Kidney glomerular epithelial cell (primary cell): Measurements from ENCODE around the gene MEIS2.
A peak's percentile ranks its signal among the peaks of the same experiment; 100 is the strongest.

ENCODE experiments used
- DNase-seq: peaks from one replicate; lab custom pipeline; 2025; lab: John Stamatoyannopoulos, UW

The MEIS2 gene

GRCh38 chr15:36965570-36966342, 134.6 kb downstream of the MEIS2 start:
- peak; percentile 73 for DNase-seq

- DNase-seq: no peak
These were observed 135.7 kb downstream of the MEIS2 start for GRCh38 chr15:36964626-36965025.

- peak; percentile 60 for DNase-seq
These were observed 138.4 kb downstream of the MEIS2 start for GRCh38 chr15:36961956-36962355.

GRCh38 chr15:36960947-36961227, 139.5 kb downstream of the MEIS2 start:
- no peak for DNase-seq

GRCh38 chr15:36960179-36960946, 140.0 kb downstream of the MEIS2 start:
- DNase-seq: no peak

- no peak for DNase-seq
These were observed 140.6 kb downstream of the MEIS2 start for GRCh38 chr15:36959746-36960145.

GRCh38 chr15:36958606-36959005, 141.7 kb downstream of the MEIS2 start:
- no peak for DNase-seq

- DNase-seq: peak; percentile 10
These were observed 145.9 kb downstream of the MEIS2 start for GRCh38 chr15:36954486-36954885.

- no peak for DNase-seq
These were observed 147.0 kb downstream of the MEIS2 start for GRCh38 chr15:36953346-36953745.

- DNase-seq: peak; percentile 90
These were observed 148.6 kb downstream of the MEIS2 start for GRCh38 chr15:36951731-36952247.

GRCh38 chr15:36950371-36950770, 150.0 kb downstream of the MEIS2 start:
- no peak for DNase-seq

GRCh38 chr15:36948982-36949381, 151.4 kb downstream of the MEIS2 start:
- no peak for DNase-seq

GRCh38 chr15:36947035-36947719, 153.2 kb downstream of the MEIS2 start:
- no peak for DNase-seq

- DNase-seq: no peak
These were observed 155.9 kb downstream of the MEIS2 start for GRCh38 chr15:36944442-36944841.

- DNase-seq: no peak
These were observed 156.6 kb downstream of the MEIS2 start for GRCh38 chr15:36943508-36944361.

- DNase-seq: no peak
These were observed 158.0 kb downstream of the MEIS2 start for GRCh38 chr15:36942248-36942827.

- DNase-seq: no peak
These were observed 158.6 kb downstream of the MEIS2 start for GRCh38 chr15:36941798-36942197.

GRCh38 chr15:36940636-36941260, 159.6 kb downstream of the MEIS2 start:
- DNase-seq: peak; percentile 59

- no peak for DNase-seq
These were observed 160.1 kb downstream of the MEIS2 start for GRCh38 chr15:36940219-36940618.

- no peak for DNase-seq
These were observed 161.6 kb downstream of the MEIS2 start for GRCh38 chr15:36938764-36939163.

- DNase-seq: no peak
These were observed 162.2 kb downstream of the MEIS2 start for GRCh38 chr15:36938131-36938530.
